SKM-1 (cell line): Measurements from ENCODE around the gene KLHL29.

Source experiments
- DNase-seq: peaks from one replicate; lab custom pipeline; 2025; ENCODE audit not compliant: unreplicated experiment; lab: John Stamatoyannopoulos, UW

KLHL29 gene

DNA sequence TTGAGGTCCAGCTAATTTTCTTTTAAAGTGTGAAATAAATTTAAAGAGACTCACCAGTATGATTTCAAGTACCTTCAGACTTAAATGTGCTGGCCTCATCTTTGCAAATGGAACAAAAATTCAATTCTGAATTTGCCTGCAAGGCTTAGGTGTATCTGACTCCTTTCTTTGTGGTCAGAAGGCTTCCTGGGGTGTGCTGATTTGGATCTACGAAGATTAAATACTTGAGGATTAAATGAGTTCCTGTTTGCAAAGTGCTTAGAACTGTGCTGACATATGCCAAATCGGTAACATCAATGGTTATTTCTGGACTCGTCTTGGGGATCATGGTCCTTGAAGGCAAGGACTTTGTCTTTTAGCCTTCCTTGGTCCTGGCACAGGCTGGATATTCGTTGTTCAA is 9.7 kb downstream of the KLHL29 start:
- DNase-seq, result no peak

DNA sequence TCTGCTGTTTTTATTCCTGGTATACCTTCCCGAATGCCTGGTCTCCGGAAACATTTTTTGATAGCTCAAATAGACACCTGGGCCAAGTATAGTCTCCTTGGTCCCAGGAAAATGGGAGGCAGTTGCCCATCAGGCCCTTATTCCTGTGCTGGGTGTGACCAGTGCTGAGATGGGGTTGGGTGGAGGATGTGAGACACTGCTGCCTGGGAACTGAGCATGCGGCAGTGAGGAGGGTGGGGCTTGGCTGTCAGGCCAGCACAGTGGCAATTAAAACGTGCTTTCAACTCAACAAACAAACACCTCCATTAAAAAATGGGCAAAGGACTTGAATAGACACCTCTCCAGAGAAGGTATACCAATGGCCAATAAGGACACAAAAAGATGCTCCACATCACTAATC is 12.5 kb downstream of the KLHL29 start:
- no peak for DNase-seq

DNA sequence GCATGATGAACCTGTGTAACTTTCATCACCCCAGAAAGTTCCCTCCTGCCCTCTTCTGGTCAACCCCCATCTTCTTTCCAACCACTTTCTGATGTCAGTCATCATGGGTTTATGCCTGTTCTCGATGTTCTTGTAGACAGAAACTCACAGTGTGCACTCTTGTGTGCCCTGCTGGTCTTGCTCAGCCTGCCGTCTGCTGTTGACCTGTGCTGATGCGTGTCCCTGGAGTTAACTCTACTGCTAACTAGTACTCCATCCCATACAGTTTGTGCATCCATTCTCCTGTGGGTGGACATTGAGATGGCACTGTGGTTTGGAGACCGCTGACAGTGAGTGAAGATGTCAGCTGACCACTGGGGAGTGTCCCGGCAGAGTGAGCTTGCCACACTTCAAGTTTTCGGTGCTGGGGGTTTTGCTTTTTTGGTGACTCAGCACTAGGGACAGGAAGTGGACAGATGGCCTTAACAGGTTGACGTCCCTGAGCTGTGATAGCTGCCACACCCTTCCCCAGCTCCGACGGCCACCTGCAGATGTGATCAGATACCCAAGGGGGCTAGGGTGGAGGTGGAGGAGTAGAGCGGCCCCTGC is 14.8 kb downstream of the KLHL29 start:
- DNase-seq, result no peak

DNA sequence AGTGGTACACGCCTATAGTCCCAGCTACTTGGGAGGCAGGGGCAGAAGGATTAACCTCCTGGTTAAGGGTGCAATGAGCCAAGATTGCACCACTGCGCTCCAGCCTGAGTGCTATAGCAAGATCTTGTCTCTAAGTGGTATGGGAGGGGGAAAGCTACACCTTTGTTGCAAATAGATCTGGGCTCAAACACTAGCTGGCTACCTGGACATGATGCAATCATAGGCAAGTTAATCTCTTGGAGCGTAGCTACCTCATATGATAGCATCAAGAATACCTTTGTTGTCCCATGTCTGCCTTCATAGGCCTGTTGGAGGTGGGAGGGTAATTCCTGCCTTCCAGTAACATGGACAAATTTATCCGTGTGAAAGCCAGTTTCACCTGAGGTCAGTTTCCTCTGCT is 15.7 kb downstream of the KLHL29 start:
- no peak for DNase-seq

DNA sequence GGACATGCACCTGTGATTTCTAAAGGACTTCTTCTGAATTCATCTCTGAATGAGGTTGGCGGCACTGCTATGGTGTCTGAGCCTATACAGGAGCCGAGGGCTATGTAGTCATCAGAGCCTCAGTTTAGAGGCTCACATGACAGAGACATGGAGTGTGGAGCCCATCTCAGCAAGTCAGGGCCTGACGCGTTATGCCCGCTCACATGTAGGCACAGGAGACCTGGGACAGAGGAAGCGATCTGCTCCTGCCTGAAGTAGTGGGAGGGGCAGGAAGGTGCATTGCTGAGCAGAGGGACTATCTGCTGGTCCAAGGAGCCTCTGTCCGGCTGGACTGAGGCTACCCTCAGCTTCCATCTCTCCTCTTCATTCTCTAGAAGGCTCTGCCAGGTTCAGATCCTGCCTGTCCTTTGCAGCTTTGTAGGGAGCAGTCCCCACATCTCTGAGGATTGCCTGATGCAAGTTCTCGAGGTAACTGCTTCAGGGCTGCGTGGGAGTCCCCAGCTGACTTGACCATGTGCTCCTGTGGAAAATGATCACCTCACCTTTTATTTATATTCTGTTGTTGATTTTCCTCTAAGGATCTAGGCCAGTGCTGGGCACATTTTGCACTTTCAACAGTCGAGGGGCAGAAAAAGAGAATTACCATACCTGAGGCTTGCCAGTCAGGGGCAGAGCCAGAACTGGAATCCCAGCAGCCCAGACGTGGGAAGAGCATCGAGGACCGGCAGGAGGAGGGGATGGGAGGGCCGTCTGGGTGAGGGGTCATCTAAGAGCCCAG is 16.6 kb downstream of the KLHL29 start:
- no peak for DNase-seq

GRCh38 chr2:23402205-23402740 is 17.3 kb downstream of the KLHL29 start:
- DNase-seq, result no peak

- DNase-seq, result peak; percentile 81
These were observed 19.4 kb downstream of the KLHL29 start for GRCh38 chr2:23404426-23404825.

GRCh38 chr2:23409248-23409647 is 24.3 kb downstream of the KLHL29 start:
- DNase-seq, result no peak

DNA sequence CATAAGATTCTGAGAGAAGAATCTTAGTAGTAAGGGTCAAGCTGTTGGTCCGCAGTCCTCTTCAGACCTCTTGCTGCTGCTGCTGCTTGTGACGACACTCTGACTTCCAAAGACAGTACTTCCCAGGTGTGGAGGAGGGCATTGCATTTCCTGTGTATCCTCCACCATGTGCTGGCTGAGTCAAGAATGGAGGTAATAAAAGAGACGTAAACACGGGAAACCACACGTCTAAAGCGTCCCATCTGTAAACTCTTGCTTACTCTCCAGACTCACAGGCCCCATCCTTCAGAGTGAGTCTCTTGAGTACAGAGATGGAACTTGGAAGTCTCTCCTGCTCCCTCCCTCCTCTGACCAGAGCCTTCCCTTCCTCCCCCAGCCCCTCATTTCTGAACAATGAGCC is 25.6 kb downstream of the KLHL29 start:
- DNase-seq, result no peak

- DNase-seq, result no peak
These were observed 26.9 kb downstream of the KLHL29 start for GRCh38 chr2:23411752-23412431.

- no peak for DNase-seq
These were observed 27.7 kb downstream of the KLHL29 start for GRCh38 chr2:23412556-23413155.

GRCh38 chr2:23413641-23414040 is 28.7 kb downstream of the KLHL29 start:
- DNase-seq, result no peak

GRCh38 chr2:23414106-23414505 is 29.1 kb downstream of the KLHL29 start:
- no peak for DNase-seq

- DNase-seq, result no peak
These were observed 29.9 kb downstream of the KLHL29 start for GRCh38 chr2:23414871-23415270.

GRCh38 chr2:23417310-23417709 is 32.3 kb downstream of the KLHL29 start:
- DNase-seq, result no peak

GRCh38 chr2:23418056-23418455 is 33.1 kb downstream of the KLHL29 start:
- no peak for DNase-seq

- no peak for DNase-seq
These were observed 33.5 kb downstream of the KLHL29 start for GRCh38 chr2:23418461-23418911.

DNA sequence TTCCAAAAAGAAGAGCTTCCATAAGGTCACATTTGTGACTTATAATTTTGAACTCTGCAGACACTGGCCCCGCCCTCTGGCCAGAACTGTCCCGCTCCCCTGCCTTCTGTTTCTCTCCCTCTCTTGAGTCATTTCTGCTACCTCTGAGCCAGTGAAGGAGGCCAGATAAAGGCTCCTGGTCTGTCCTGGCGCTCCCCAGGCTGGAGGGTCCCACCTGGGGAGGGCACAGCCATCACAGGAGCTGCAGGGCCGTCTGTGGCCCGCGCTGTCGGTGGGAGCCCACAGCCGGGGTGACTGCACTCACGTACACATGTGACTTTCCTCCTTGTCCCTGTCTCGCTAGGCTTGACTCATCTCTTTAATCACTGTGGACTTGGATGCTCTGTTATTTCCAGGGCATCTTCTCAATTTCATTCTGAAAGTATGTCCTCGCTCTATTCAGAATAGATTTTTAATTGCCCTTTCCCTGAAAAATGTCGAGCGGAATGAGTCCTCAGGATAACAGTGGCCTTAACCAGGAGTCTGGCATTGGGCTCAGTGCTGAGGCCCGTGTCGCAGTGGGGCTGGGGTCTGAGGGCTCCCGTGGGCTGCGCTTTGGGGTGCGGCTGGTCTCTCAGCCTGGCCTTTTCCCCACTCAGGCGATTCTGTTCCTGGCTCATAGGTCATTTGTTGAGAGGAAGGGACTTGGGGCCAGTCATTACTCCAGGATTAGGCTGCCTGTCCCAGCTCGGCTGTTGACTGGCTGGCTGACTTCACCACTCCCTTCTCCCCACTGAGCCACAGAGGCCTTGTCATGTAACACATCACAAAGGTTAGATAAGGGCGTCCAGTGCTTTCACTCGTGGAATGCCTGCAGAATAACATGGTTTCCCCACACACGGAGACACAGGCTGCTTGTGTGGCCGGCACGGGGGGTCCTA is 34.5 kb downstream of the KLHL29 start:
- no peak for DNase-seq

GRCh38 chr2:23420091-23420839 is 35.3 kb downstream of the KLHL29 start:
- DNase-seq, result no peak
